GM21528 (cell line): Measurements from ENCODE around the gene LDLR.
"Not testable (repeated sequence)": the region's sequence is repeated elsewhere in the genome, so short reads cannot be mapped to it uniquely, and the experiment has no call there.

Experiments
- ATAC-seq: cut with Tn5 transposase; IDR thresholded peaks from one replicate; pipeline ENCODE4 v1.9.1; 2021; ENCODE audit warnings: mild to moderate bottlenecking, moderate library complexity; ENCODE audit not compliant: unreplicated experiment, low FRiP score

LDLR gene

GRCh38 chr19:11102944-11103343 is 13.7 kb downstream of the LDLR start:
- no peak for ATAC-seq

GRCh38 chr19:11103667-11104066 is 14.4 kb downstream of the LDLR start:
- not testable (repeated sequence) for ATAC-seq

- ATAC-seq: no peak
These were observed 15.9 kb downstream of the LDLR start for GRCh38 chr19:11105014-11105636.

GRCh38 chr19:11106477-11106876 is 17.2 kb downstream of the LDLR start:
- ATAC-seq: no peak

GRCh38 chr19:11108746-11109145 is 19.5 kb downstream of the LDLR start:
- ATAC-seq: no peak

GRCh38 chr19:11111117-11111770 is 22.0 kb downstream of the LDLR start:
- no peak for ATAC-seq

- no peak for ATAC-seq
These were observed 22.5 kb downstream of the LDLR start for GRCh38 chr19:11111771-11112144.

- no peak for ATAC-seq
These were observed 24.0 kb downstream of the LDLR start for GRCh38 chr19:11113140-11113708.

- no peak for ATAC-seq
These were observed 25.8 kb downstream of the LDLR start for GRCh38 chr19:11115042-11115441.

GRCh38 chr19:11115895-11116446 is 26.7 kb downstream of the LDLR start:
- ATAC-seq: no peak

- no peak for ATAC-seq
These were observed 27.2 kb downstream of the LDLR start for GRCh38 chr19:11116507-11116906.

GRCh38 chr19:11121963-11122362 is 32.7 kb downstream of the LDLR start:
- not testable (repeated sequence) for ATAC-seq

- ATAC-seq: no peak
These were observed 33.9 kb downstream of the LDLR start for GRCh38 chr19:11123114-11123513.

GRCh38 chr19:11124157-11124556 is 34.9 kb downstream of the LDLR start:
- ATAC-seq: not testable (repeated sequence)

GRCh38 chr19:11125994-11126685 is 36.9 kb downstream of the LDLR start:
- ATAC-seq: no peak

- ATAC-seq: no peak
These were observed 38.6 kb downstream of the LDLR start for GRCh38 chr19:11127905-11128304.

- ATAC-seq: no peak
These were observed 41.7 kb downstream of the LDLR start for GRCh38 chr19:11130824-11131455.

GRCh38 chr19:11131471-11131870 is 42.2 kb downstream of the LDLR start:
- no peak for ATAC-seq

GRCh38 chr19:11136400-11137101 is 47.3 kb downstream of the LDLR start:
- no peak for ATAC-seq
